SU-DHL-6 (cell line): ENCODE data around the gene GSS.

Experiments
- H2AFZ ChIP-seq: fragments of 200-600 bp; sonication (generic); 2 replicates; pipeline ENCODE4 v1.6.1; 2014; ENCODE audit warnings: low read depth, mild to moderate bottlenecking, moderate library complexity, mixed read lengths, antibody characterized with exemption, low read length; ENCODE audit not compliant: severe bottlenecking
- H3F3A ChIP-seq: fragments of 200-600 bp; shearing (Covaris generic); 2 replicates; pipeline ENCODE4 v1.6.0; 2016; ENCODE audit warnings: antibody characterized with exemption, mild to moderate bottlenecking; ENCODE audit not compliant: insufficient read depth
- H3K27ac ChIP-seq: fragments of 200-600 bp; sonication (generic); 2 replicates; pipeline ENCODE4 v1.5.1; 2016; ENCODE audit warnings: low read depth, mild to moderate bottlenecking, low read length, moderate library complexity, mixed read lengths
- H3K27me3 ChIP-seq: fragments of 200-600 bp; sonication (generic), shearing (Covaris generic); 2 replicates; pipeline ENCODE4 v1.6.0; 2014; ENCODE audit warnings: mild to moderate bottlenecking, low read length
- H3K36me3 ChIP-seq: fragments of 200-600 bp; sonication (generic); 2 replicates; pipeline ENCODE4 v1.6.1; 2014; ENCODE audit warnings: mild to moderate bottlenecking, low read length, mixed read lengths
- H3K4me2 ChIP-seq: fragments of 300-600, 200-600 bp; shearing (Covaris generic), sonication (generic); 2 replicates; pipeline ENCODE4 v1.6.0; 2014; ENCODE audit warnings: low read length, low read depth, mild to moderate bottlenecking; ENCODE audit not compliant: poor library complexity, severe bottlenecking
- H3K4me3 ChIP-seq: fragments of 200-600 bp; sonication (generic); 2 replicates; pipeline ENCODE4 v1.5.1; 2014; ENCODE audit warnings: antibody characterized with exemption, low read length, mild to moderate bottlenecking, mixed read lengths; ENCODE audit not compliant: insufficient read depth, poor library complexity, severe bottlenecking
- H3K79me2 ChIP-seq: fragments of 200-600 bp; sonication (generic); 2 replicates; pipeline ENCODE4 v1.6.1; 2014; ENCODE audit warnings: mild to moderate bottlenecking, low read length, moderate library complexity; ENCODE audit not compliant: insufficient read depth
- H3K9ac ChIP-seq: fragments of 200-600 bp; sonication (generic); 2 replicates; pipeline ENCODE4 v1.7.0; 2014; ENCODE audit warnings: mild to moderate bottlenecking, low read length
- H3K9me2 ChIP-seq: fragments of 200-600 bp; sonication (generic); replicated peaks from 2 replicates; pipeline ENCODE4 v1.6.1; 2014; ENCODE audit warnings: low read length; ENCODE audit not compliant: insufficient read depth
- H3K9me3 ChIP-seq: fragments of 200-600 bp; sonication (generic); 2 replicates; pipeline ENCODE4 v1.6.1; 2014; ENCODE audit warnings: low read length, mixed read lengths; ENCODE audit not compliant: insufficient read depth
- H4K20me1 ChIP-seq: fragments of 200-600 bp; sonication (generic); 2 replicates; pipeline ENCODE4 v1.6.1; 2014; ENCODE audit warnings: low read depth, mild to moderate bottlenecking, antibody characterized with exemption, low read length, moderate library complexity, mixed read lengths
- CTCF ChIP-seq: fragments of 200-600 bp; sonication (generic); IDR thresholded peaks from one replicate; pipeline ENCODE4 v1.5.1; 2017; ENCODE audit warnings: antibody characterized with exemption, mild to moderate bottlenecking, low read length, moderate library complexity; ENCODE audit not compliant: insufficient read depth, poor library complexity, severe bottlenecking
- EZH2phosphoT487 ChIP-seq: fragments of 200-600 bp; sonication (generic), shearing (Covaris generic); conservative IDR thresholded peaks from 2 replicates; pipeline ENCODE4 v1.6.1; 2018; ENCODE audit warnings: mild to moderate bottlenecking, antibody characterized with exemption, low read length, moderate library complexity, mixed read lengths

GSS gene

GRCh38 chr20:34915749-34916455 is 39.7 kb downstream of the GSS start:
- no peak overlapping the region for H3K27ac ChIP-seq
- H3K9me3 ChIP-seq = no peaks in the 10 kb centered on the region
- no peak overlapping the region for H3K9ac ChIP-seq
- H4K20me1 ChIP-seq = no peaks in the 10 kb centered on the region
- TF ChIP-seq EZH2phosphoT487 (no peak), CTCF (no peak)
- no peak overlapping the region for H2AFZ ChIP-seq
- H3K36me3 ChIP-seq = no peaks in the 10 kb centered on the region
- H3K4me2 ChIP-seq = no peak overlapping the region
- H3F3A ChIP-seq = no peaks in the 10 kb centered on the region
- H3K27me3 ChIP-seq = no peaks in the 10 kb centered on the region
- no peak overlapping the region for H3K4me3 ChIP-seq
- no peaks in the 10 kb centered on the region for H3K9me2 ChIP-seq
- H3K79me2 ChIP-seq = no peaks in the 10 kb centered on the region

GRCh38 chr20:34915131-34915530 is 40.5 kb downstream of the GSS start:
- Histone ChIP-seq H2AFZ (no peak overlapping the region), H3K9ac (no peak overlapping the region), H3K4me2 (no peak overlapping the region), H3K9me3 (no peaks in the 10 kb centered on the region), H3K36me3 (no peaks in the 10 kb centered on the region), H3K4me3 (no peak overlapping the region), H3K27me3 (no peaks in the 10 kb centered on the region), H3K79me2 (no peaks in the 10 kb centered on the region), H3F3A (no peaks in the 10 kb centered on the region), H3K27ac (no peak overlapping the region), H4K20me1 (no peaks in the 10 kb centered on the region), H3K9me2 (no peaks in the 10 kb centered on the region)
- no peak for TF ChIP-seq CTCF
- TF ChIP-seq EZH2phosphoT487 = no peak

- no peak overlapping the region for H3K27ac ChIP-seq
- no peaks in the 10 kb centered on the region for H3F3A ChIP-seq
- H3K27me3 ChIP-seq = no peaks in the 10 kb centered on the region
- no peak overlapping the region for H3K4me2 ChIP-seq
- no peak for TF ChIP-seq EZH2phosphoT487
- TF ChIP-seq CTCF = no peak
- no peaks in the 10 kb centered on the region for H4K20me1 ChIP-seq
- H3K79me2 ChIP-seq = no peaks in the 10 kb centered on the region
- no peak overlapping the region for H3K9ac ChIP-seq
- H2AFZ ChIP-seq = no peak overlapping the region
- H3K36me3 ChIP-seq = no peaks in the 10 kb centered on the region
- H3K9me3 ChIP-seq = no peaks in the 10 kb centered on the region
- H3K4me3 ChIP-seq = no peak overlapping the region
- H3K9me2 ChIP-seq = no peaks in the 10 kb centered on the region
Measured at GRCh38 chr20:34907616-34908469, 47.8 kb downstream of the GSS start.
